ENCODE data around the gene SH3PXD2A.

SH3PXD2A gene

GRCh38 chr10:103572347-103573204, 282.8 kb downstream of the SH3PXD2A start:
- no peak for DNase-seq

DNA sequence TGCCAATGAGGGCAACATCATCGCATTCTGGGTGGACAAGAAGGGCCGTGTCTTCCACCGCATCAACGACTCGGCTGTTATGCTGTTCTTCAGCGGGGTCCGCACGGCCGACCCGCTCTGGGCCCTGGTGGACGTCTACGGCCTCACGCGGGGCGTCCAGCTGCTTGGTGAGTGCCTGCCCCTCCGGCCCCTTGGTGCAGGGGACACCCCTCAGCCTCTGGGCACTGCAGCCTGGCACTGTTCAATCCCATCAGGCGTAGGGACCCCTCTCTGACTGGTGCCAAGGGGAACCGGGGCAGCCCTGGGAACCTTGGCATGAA, 283.8 kb downstream of the SH3PXD2A start:
- no peak for DNase-seq

DNA sequence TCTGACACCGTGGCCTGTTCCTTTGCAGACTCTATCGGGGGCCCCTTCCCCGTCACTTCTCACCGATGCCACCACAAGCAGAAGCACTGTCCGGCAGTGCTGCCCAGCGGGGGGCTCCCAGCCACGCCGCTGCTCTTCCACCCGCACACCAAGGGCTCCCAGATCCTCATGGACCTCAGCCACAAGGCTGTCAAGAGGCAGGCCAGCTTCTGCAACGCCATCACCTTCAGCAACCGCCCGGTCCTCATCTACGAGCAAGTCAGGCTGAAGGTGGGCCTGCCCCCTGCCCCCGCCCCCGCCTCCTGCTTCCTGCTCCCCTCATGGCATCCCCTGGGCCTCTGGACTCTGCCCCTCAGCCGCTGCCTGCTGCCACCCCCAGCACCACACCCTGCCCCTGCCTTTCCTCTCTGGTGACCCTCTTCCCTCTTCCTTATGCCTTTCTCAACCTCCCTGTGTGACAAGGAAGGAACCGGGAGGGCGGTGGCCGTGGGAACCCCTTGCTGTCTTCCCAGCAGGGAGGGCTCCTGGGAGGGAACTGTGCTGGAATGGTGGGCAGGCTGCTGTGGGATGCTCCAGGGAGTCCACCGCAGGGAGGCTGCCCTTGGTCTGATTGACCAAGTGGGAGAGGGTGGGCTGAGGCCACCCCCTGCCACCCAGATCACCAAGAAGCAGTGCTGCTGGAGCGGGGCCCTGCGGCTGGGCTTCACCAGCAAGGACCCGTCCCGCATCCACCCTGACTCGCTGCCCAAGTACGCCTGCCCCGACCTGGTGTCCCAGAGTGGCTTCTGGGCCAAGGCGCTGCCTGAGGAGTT, 284.3 kb downstream of the SH3PXD2A start:
- DNase-seq, result no peak

- DNase-seq, result no peak
Measured at GRCh38 chr10:103569896-103570295, 285.5 kb downstream of the SH3PXD2A start.

DNA sequence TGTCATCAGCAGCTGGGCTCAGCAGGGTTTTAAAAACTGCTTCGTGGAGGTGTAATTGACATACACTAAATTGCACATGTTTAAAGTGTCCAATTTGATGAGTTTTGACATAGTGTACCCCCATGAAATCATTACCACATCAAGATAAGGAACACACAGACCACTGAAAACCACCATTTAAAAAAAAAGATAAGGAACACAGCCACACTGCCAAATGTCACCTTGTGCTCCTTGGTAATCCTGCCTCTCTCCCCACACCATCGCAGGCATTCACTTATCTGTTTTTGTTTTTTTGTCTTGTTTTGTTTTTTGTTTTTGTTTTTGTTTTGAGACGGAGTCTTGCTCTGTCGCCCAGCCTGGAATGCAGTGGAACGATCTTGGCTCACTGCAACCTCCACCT, 286.9 kb downstream of the SH3PXD2A start:
- DNase-seq, result no peak

- DNase-seq, result no peak
Measured at GRCh38 chr10:103566536-103566935, 288.8 kb downstream of the SH3PXD2A start.

DNA sequence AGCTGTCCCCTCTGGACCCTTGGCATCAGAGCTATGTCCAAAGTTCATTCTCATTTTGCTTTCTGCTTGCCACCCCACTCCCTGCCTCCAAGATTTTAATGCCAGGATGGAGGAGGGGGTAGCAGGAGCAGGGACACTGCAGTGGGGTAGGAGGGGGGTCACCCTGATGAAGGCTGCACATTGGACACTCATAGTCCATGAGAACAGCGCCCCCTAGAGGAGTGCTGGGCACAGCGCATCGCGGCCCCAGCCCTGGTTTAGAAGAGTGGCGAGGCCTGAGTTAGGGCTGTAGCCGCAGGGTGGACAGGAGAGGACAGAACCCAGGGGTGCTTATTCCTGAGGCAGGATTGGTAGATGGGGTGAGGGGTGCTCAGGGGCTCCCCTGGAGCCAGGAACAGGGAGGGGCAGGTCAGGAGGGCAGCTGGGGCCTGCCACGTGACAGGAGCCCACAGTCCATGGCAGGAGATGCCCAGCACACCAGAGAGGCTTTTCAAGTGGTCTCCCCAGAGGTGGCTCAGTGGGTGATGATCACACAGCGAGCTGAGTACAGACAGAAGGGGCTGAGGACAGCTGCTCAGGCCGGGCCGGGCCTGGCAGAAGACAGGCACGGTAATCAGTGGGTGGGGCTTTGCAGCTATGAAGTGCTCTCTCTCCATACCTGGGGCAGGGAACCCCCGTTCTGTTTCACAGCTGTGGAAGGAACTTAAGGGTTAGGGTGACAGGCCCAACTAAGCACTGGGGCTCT, 290.4 kb downstream of the SH3PXD2A start:
- no peak for DNase-seq

DNA sequence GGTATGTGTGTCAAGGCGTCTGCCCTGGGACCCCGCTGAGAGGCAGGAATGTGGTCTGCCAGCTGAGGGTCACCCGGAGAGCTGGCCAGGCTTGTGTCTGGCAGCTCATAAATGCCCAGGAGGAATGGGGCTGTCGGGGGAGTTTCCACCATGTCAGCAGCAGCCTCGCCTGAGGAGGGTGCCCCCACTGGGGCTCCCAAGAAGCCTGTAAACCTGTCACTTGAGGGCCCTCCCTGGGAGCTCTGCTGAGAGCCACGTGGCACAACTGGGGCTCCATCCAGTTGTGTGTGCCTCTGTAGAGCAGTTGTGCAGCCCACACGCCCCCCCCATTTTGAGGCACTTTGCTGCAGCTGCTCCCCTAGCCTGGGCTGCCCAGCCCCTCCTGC, 291.3 kb downstream of the SH3PXD2A start:
- no peak for DNase-seq

GRCh38 chr10:103563231-103564115, 291.9 kb downstream of the SH3PXD2A start:
- DNase-seq, result no peak

DNA sequence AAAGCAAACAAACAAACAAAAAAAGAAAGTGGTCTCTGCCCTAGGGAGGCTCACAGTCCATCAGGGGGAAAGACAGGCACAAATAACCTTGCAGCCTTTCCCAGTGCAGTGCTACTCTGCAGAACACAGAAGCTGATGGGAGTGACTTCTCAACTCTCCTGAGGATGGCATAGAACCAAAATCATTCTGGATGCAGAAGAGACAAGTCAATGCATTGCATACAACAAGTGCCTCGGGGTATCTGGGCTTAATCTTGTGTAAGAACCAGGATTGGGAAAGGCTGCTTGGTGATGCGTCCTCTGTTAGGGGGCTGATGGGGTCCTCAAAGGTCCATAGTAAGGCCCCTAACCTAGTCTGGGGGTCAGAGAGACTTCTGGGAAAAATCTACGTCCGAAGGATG, 293.0 kb downstream of the SH3PXD2A start:
- DNase-seq, result no peak

DNA sequence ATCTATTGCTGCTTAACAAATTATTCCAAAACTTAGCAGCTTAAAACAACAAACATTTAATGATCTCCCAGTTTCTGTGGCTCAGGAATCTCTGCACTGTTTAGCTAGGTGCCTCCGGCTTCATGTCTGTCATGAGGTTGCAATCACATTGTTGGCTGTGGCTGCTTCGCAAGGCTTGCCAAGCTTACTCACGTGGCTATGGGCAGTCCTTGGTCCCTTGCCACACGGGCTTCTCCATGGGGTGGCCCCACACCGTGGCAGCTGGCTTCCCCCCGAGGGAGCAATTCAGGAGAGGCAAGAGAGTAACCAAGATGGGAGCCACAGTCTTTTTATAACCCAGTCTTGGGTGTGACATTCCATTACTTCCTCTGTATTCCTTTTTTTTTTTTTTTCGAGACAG, 294.5 kb downstream of the SH3PXD2A start:
- no peak for DNase-seq

DNA sequence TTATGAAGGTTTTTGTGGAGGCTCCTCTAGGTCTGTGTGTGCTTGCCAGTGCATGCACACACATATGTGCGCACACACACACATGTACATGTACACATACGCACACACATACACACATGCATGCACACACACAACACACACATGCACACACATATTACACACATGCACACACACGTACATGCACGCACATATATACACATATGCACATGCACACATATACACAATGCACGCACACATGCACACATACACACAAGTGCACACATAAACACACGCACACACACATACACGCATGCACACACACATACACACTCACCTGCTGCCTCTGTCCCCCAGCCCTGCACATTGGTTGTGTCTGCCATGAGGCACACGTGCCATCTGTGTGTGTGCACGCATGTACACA, 295.6 kb downstream of the SH3PXD2A start:
- DNase-seq, result no peak

- peak; percentile 38 for DNase-seq
Measured at GRCh38 chr10:103558911-103559310, 296.5 kb downstream of the SH3PXD2A start.

GRCh38 chr10:103557455-103557854, 297.9 kb downstream of the SH3PXD2A start:
- no peak for DNase-seq

DNA sequence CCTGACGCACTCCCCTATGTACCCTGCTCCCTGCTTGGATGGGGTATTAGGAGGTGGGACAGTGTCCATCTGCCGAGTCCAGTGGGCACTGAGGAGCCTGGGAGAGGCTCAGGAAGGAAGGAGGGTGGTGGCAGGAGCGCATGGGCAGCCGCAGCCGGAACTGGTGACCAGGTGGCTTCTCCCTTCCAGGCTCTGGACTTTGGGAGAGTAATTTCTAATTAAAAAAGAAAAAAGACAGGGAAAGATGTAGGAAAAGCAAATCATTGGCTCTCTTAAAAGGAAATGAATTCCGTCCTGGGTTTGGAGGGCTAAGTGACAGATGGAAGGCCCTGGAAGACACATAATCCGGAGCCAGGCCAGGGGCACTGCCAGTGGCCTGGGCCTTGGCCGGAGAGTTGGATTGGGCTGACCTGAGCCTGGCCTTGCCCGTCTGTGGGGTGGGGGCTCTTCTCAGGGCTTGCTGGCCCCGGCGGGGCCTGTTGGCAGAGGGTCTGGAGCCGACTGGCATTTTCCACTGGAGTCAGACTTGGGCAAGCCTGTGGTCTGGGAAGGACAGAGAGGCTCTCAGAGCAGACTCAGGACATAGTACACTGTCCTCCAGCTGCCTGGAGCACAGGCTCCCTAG, 298.9 kb downstream of the SH3PXD2A start:
- no peak for DNase-seq

DNA sequence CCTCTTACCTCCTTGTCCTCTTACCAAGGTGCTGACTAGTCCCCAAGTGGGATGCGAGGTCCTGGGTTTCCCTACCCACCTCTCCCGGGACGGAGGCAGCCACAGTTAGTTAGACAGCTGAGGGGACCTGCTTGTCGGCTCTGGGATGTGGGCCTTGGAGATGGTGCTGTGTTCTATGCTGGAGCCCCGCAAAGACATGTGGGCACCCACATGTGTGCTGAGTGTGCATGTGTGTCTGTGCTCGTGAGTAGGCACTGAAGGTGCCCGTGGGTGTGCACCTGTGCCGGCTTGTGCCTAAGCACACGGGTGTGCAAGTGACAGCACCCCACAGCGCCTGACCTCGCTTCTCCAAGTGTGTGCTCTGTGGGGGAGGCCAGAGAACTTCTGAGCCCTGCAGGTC, 299.7 kb downstream of the SH3PXD2A start:
- no peak for DNase-seq

DNA sequence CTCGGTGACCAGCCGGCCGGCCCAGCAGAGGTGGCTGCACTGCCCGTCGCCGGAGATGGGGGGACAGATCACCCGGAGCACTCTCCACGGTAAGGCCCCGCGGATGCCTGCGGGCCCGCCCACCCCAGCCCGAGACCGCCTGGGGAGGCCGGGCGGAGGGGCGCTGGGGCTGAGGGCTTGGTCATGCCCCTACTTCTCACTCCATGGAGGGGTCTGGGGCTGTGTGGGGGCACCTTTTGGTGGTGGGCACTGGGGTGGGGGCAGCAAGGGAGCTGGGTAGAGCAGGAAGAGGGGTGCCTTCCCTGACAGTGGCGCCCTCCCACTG, 300.1 kb downstream of the SH3PXD2A start:
- DNase-seq, result no peak

- DNase-seq, result no peak
Measured at GRCh38 chr10:103554488-103555324, 300.7 kb downstream of the SH3PXD2A start.

DNA sequence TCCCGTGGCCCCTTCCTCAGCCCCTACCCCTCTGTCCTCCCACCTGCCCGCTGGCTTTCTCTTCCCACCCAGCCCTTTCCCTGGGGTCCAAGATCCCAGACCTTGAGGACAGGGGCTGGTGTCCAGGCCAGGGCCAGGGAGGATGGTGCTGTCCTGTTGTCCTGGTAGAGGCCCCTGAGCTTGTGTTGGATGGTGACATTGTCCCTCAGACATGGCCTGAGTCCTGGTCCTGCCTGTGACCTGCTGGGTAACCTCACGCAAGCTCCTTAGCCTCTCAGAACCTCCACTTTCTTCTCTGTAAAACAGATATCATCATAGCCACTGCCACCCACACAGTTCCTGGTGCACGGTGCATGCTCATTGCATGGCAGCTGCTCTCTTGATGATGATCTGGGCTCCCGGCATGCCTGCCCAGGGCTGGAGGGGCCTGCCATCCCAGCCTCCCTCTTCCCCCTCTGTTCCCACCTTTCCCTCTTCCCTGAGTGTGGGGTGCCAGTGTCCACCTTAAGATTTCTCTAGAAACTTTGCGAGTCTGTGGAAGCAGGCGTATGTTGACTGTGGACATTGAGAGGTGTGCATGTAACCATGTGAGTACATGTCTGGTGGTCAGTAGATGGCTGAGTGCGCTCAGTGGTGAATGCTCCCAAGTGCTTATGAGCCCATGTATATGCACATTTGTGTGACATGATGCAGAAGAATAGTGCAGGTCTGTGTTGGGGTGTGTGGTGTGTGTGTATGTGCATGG, 301.5 kb downstream of the SH3PXD2A start:
- no peak for DNase-seq

All from GDM1 (cell line).